Measurements from ENCODE around the gene ZIC5. TPM values are rescaled to one million over a fixed set of nuclear protein-coding genes. Genes with fewer than 3 reads are reported as not detected.
"Not testable (repeated sequence)": the region's sequence is repeated elsewhere in the genome, so short reads cannot be mapped to it uniquely, and the experiment has no call there.

The ZIC5 gene
- total RNA-seq, 1 donor from 2014 or later, result not detected

DNA sequence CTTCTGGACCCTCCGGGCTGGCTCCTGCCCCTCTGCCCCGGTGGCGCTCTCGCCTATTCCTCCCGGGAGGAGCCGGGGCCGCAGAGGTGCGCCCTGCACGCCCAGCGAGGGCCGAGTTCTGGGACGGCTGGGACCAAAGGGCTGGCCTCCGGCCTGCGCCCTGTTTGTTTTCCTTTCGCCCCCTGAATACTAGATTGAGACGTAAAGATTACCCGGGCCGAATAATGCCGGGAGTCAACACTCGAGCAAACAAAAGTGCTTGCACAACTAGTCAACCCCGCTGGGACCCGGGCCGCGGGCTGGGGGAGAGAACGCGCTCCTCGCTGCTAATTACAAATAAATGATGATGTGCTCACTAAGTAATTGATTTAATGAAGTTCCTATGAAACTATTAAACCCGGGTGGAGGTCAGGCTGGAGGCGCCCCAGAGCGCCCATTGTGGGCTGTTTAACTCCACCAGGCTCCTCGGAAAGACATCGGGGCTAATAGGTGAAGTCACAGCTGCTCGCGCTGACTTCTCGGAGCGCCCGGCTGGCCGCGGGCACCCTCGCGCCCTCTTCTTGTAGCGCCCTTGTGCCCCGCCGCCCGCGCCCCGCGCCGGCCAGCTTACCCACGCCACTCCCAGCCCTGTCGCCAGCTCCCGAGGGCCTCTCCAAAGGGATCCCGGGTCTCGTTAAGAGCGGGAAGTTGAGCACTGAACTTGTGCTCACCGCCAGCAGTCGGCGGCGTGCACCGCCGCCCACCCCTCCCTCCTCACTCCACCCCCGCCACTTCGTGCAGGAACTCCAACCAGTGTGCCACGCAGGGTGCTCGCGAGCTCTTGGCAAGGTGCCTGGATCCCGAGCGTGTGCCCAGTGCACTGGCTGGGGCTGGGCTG is 14.9 kb downstream of the ZIC5 start:
- DNase-seq, result peak; percentile 66
- H3K9me3 Mint-ChIP-seq, result peaks cover 4% of the 10 kb centered on the region
- H3K27ac Mint-ChIP-seq, result peak overlapping the region; percentile 51
- peaks cover 7% of the 10 kb centered on the region for H3K4me1 Mint-ChIP-seq
- no peaks in the 10 kb centered on the region for H3K36me3 Mint-ChIP-seq (ENCODE audit: low read depth)
- peaks cover 82% of the 10 kb centered on the region for H3K27me3 Mint-ChIP-seq
- H3K4me3 Mint-ChIP-seq, result peak overlapping the region; percentile 35
- intact Hi-C loops (cut with micrococcal nuclease), result loop anchor here (2.0 to 5.0 kb wide), 3 partner anchors 14 to 299 kb away; partner anchors contain the start of gene ZIC5

GRCh38 chr13:99955747-99956472 is 15.7 kb downstream of the ZIC5 start:
- Mint-ChIP-seq H3K4me1 (peaks cover 7% of the 10 kb centered on the region), H3K4me3 (peak overlapping the region; percentile 35), H3K36me3 (ENCODE audit: low read depth) (no peaks in the 10 kb centered on the region), H3K27ac (no peak overlapping the region), H3K9me3 (peaks cover 4% of the 10 kb centered on the region), H3K27me3 (peaks cover 77% of the 10 kb centered on the region)
- intact Hi-C loops (cut with micrococcal nuclease), result loop anchor here (2.0 to 5.0 kb wide), 3 partner anchors 15 to 299 kb away; partner anchors contain the start of gene ZIC5
- no peak for DNase-seq

DNA sequence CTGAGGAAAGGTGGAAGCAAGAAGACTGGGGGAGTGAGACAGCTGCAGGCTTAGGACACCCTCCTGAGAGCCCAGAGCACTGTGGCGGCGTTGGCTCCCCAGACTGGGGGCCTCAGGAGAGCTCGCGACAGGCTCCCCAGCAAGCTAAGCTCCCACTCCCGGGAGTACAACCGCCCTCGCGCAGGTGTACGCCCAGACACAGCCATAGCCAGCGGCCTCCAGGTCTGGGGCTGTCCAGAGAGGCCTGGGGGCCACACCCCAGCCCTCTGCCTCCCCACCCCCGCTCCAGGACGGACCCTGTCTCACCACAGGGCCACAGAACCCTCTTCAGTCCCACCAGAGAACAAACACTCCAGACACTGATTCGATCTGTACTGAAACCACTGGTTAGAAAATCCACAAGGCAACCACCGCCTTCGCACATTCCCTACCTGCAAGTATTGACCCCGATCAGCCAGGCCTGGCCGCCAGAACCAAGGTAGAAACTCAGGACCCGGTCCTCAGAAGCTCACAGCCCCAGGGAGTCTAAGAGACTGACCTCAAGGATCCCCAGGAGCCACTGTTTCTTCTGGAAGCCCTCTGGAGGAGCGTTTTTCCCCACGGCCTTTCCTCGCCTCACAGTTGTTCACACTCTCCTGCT is 16.3 kb downstream of the ZIC5 start:
- Mint-ChIP-seq H3K27ac (no peak overlapping the region), H3K36me3 (ENCODE audit: low read depth) (no peaks in the 10 kb centered on the region), H3K4me1 (peaks cover 7% of the 10 kb centered on the region), H3K27me3 (peaks cover 77% of the 10 kb centered on the region), H3K9me3 (peaks cover 4% of the 10 kb centered on the region), H3K4me3 (no peak overlapping the region)
- intact Hi-C loops (cut with micrococcal nuclease), result loop anchor here (5.0 kb wide), 2 partner anchors 58 to 298 kb away; no protein-coding TSS in a partner anchor
- no peak for DNase-seq

DNA sequence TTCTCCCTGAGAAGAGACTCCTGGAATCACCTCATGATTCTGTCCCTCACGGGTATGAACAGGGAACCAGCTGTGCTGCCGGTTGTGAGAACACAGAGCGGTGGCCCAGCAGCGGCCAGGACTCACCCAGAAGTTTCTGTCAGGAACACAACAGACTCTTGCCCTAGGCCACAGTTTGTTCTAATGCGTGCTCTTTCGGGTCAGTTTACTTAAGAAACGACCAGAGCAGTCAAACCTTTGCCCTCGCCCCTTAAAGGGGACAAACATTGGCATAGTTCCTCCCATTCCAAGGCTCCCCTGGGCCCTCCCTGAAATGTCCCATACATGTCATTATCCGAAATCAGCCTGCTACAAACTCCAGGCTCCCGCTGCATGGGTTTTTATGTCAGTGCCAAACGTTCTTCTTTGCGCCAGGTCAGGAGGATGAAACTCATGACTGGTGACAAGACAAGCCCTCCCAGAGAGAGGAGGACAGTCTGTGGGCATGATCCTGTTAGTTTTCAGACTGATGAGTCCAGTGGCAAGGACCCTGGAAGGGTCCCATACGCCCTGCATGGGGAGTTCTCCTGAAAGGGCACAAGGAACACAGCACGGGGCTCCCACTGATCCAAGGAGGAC is 18.3 kb downstream of the ZIC5 start:
- peaks cover 75% of the 10 kb centered on the region for H3K27me3 Mint-ChIP-seq

DNA sequence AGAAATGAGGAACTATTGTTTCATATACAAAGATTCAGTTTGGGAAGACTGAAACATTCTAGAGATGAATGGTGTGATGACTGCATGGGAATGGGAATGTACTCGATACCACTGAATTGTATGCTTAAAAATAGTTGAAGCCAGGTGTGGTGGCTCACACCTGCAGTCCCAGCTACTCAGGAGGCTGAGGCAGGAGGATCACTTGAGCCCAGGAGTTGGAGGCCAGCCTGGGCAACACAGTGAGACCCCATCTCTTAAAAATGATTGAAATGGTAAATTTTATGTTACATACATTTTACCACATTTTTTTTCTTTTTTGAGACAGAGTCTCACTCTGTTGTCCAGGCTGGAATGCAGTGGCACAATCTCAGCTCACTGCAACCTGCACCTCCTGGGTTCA is 19.9 kb downstream of the ZIC5 start:
- peaks cover 74% of the 10 kb centered on the region for H3K27me3 Mint-ChIP-seq
- H3K4me3 Mint-ChIP-seq; intact Hi-C loops (cut with micrococcal nuclease); DNase-seq; H3K9me3 Mint-ChIP-seq; H3K4me1 Mint-ChIP-seq; H3K27ac Mint-ChIP-seq; H3K36me3 Mint-ChIP-seq (ENCODE audit: low read depth): not testable (repeated sequence)

More for the DNA sequence above, 18.3 kb downstream of the ZIC5 start:
- no peak for DNase-seq
- Mint-ChIP-seq H3K4me3 (no peak overlapping the region), H3K9me3 (no peaks in the 10 kb centered on the region), H3K36me3 (ENCODE audit: low read depth) (no peaks in the 10 kb centered on the region), H3K4me1 (peaks cover 2% of the 10 kb centered on the region), H3K27ac (no peak overlapping the region)
- intact Hi-C loops (cut with micrococcal nuclease), result no loop called here

GRCh38 chr13:99949679-99950413 is 21.7 kb downstream of the ZIC5 start:
- H3K36me3 Mint-ChIP-seq (ENCODE audit: low read depth), result no peaks in the 10 kb centered on the region
- intact Hi-C loops (cut with micrococcal nuclease), result no loop called here

GRCh38 chr13:99948907-99949678 is 22.5 kb downstream of the ZIC5 start:
- H3K27ac Mint-ChIP-seq, result no peak overlapping the region
- H3K9me3 Mint-ChIP-seq, result no peaks in the 10 kb centered on the region
- H3K27me3 Mint-ChIP-seq, result peaks cover 61% of the 10 kb centered on the region
- no peak overlapping the region for H3K4me3 Mint-ChIP-seq
- no peaks in the 10 kb centered on the region for H3K36me3 Mint-ChIP-seq (ENCODE audit: low read depth)
- H3K4me1 Mint-ChIP-seq, result no peaks in the 10 kb centered on the region
- no peak for DNase-seq
- intact Hi-C loops (cut with micrococcal nuclease), result no loop called here

More at GRCh38 chr13:99949679-99950413, 21.7 kb downstream of the ZIC5 start:
- peaks cover 65% of the 10 kb centered on the region for H3K27me3 Mint-ChIP-seq
- no peak for DNase-seq
- H3K4me3 Mint-ChIP-seq, result no peak overlapping the region
- H3K27ac Mint-ChIP-seq, result no peak overlapping the region
- no peaks in the 10 kb centered on the region for H3K9me3 Mint-ChIP-seq
- H3K4me1 Mint-ChIP-seq, result no peaks in the 10 kb centered on the region

DNA sequence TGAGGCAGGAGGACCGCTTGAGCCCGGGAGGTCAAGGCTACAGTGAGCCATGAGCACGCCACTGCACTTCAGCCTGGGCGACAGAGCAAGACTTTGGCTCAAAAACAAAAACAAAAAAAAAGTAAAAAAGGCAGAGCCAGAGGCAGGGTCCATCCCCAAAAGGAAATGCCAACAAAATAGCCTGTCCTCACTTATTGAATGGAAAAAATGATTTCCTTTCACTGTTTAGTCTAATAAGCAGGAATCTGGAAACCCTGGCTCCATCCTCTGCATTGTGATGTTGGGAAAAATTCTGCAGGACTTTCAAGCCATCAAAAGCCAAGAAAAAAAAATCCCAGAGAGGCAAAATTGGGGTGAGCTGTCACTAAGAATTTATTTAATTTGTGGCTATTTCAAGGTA is 23.2 kb downstream of the ZIC5 start:
- no peaks in the 10 kb centered on the region for H3K4me1 Mint-ChIP-seq
- no peak for DNase-seq
- no peak overlapping the region for H3K4me3 Mint-ChIP-seq
- no peak overlapping the region for H3K27ac Mint-ChIP-seq
- intact Hi-C loops (cut with micrococcal nuclease), result no loop called here
- H3K27me3 Mint-ChIP-seq, result peaks cover 58% of the 10 kb centered on the region
- no peaks in the 10 kb centered on the region for H3K9me3 Mint-ChIP-seq
- H3K36me3 Mint-ChIP-seq (ENCODE audit: low read depth), result no peaks in the 10 kb centered on the region

DNA sequence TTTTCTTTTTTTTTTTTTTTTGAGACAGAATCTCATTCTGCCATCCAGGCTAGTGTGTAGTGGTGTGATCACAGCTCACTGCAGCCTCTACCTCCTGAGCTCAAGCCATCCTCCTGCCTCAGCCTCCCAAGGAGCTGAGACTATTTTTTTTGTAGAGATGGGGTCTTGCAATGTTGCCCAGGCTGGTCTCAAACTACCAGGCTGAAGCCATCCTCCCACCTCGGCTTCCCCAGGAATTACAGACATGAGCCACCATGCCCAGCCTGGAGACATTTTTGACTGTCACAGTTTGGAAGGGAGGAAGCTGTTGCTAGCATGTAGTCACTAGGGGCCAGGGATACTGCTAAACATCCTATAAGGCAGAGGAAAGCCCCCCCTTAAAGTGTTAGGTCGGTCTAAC is 23.9 kb downstream of the ZIC5 start:
- Mint-ChIP-seq H3K36me3 (ENCODE audit: low read depth) (no peaks in the 10 kb centered on the region), H3K9me3 (no peaks in the 10 kb centered on the region), H3K4me1 (no peaks in the 10 kb centered on the region), H3K27ac (no peak overlapping the region), H3K27me3 (peaks cover 53% of the 10 kb centered on the region), H3K4me3 (no peak overlapping the region)
- intact Hi-C loops (cut with micrococcal nuclease), result no loop called here
- DNase-seq, result no peak

DNA sequence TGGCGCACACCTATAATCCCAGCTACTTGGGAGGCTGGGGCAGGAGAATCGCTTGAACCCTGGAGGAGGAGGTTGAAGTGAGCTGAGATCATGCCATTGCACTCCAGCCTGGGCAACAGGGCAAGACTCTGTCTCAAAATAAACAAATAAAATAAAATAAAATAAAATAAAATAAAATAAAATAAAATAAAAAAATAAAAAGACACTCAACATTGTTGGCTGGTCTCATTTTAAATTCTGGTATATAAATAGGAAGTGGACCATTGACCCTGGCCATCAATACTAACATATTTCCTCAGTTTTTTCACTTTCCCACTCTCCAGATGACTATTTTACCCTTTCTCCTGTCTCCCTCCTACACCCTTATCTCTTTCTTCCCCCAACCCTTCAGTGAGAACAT is 26.1 kb downstream of the ZIC5 start:
- H3K4me3 Mint-ChIP-seq; H3K36me3 Mint-ChIP-seq (ENCODE audit: low read depth); H3K4me1 Mint-ChIP-seq; H3K9me3 Mint-ChIP-seq; intact Hi-C loops (cut with micrococcal nuclease); H3K27ac Mint-ChIP-seq; DNase-seq: not testable (repeated sequence)
- peaks cover 49% of the 10 kb centered on the region for H3K27me3 Mint-ChIP-seq

DNA sequence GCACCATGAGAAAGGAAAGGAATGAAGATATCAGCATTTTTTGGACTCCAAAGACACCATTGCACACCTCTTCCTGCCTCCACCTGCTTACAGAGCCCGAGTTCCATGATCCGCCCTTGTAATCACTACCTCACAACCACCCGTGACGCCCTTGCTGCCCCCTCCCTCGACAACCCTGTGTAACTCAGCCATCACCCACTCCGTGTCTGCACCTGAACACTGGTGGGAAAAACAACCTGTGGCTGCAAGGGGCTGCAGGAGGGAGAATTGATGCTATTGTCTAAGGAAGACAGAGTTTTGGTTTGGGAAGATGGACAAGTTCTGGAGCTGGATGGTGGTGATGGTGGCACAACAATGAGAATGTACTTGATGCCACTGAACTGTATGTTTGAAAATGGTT is 27.0 kb downstream of the ZIC5 start:
- no peak overlapping the region for H3K4me3 Mint-ChIP-seq
- H3K4me1 Mint-ChIP-seq, result no peaks in the 10 kb centered on the region
- H3K9me3 Mint-ChIP-seq, result no peaks in the 10 kb centered on the region
- peaks cover 43% of the 10 kb centered on the region for H3K27me3 Mint-ChIP-seq
- no peaks in the 10 kb centered on the region for H3K36me3 Mint-ChIP-seq (ENCODE audit: low read depth)
- H3K27ac Mint-ChIP-seq, result no peak overlapping the region
- intact Hi-C loops (cut with micrococcal nuclease), result no loop called here
- no peak for DNase-seq

DNA sequence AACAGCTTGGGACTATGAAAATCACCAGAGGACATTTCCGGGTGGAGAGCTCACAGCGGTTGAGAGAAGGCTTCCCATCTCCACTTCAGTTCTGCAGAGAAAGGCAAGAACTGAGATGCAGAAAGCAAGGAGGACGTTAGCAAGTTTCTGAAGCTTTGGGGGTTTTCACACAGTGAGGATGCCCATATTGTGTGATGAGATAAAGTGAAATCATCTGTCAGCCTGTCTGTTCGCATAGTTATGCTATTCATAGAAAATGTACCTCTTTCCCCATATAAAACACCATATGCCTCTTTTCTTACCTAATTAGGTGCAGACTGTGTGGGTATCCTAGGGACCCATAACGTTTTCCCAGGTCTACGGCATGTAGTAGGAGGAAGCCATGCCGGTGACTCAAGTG is 27.5 kb downstream of the ZIC5 start:
- peaks cover 39% of the 10 kb centered on the region for H3K27me3 Mint-ChIP-seq

More for the DNA sequence above, 27.5 kb downstream of the ZIC5 start:
- no peaks in the 10 kb centered on the region for H3K4me1 Mint-ChIP-seq
- H3K36me3 Mint-ChIP-seq (ENCODE audit: low read depth), result no peaks in the 10 kb centered on the region
- DNase-seq, result no peak
- H3K27ac Mint-ChIP-seq, result no peak overlapping the region
- H3K4me3 Mint-ChIP-seq, result no peak overlapping the region
- H3K9me3 Mint-ChIP-seq, result no peaks in the 10 kb centered on the region
- intact Hi-C loops (cut with micrococcal nuclease), result no loop called here
